Colon (tissue), 2 donors: ENCODE results near the gene WBP2NL.

Experiments used
- FAIRE-seq: peaks from 2 replicates; lab custom pipeline; 2012; peaks lifted over from hg19 to GRCh38; lab: Jason Lieb, UNC
- donor health status: control.
- donor health status: control.

WBP2NL gene

DNA sequence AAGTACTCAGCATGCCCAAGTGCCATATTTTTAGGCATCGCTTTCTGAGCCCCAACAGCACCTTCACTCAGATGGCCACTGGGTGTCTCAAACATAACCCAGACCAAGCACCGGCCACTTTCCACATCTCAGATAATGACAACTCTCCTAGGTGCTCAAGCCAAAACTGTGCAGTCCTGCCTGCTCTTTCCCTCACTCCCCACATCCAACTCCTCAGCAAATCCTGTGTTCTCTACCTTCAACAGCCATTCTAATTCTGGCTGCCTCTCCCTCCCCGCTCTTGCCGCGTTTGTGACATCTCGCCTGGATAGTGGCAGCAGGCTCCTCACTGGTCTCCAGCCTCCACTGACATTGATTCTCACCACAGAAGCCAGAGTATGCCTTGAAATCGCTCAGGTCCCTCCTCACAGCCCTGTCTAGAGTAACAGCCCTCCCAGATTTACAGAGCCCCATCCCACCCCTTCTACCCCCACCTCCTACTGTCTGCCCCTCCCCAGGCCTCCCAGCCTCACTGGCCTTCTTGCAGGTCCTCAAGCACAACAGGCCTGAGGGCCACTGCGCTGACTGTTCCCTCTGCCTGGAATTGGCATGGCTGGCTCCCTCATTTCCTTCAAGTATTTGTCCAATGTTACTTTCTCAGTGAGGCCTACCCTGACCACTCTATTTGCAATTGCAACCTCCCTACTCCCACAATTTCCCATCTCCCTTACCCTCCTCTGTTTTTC, 74.2 kb downstream of the WBP2NL start:
- FAIRE-seq = no peak

DNA sequence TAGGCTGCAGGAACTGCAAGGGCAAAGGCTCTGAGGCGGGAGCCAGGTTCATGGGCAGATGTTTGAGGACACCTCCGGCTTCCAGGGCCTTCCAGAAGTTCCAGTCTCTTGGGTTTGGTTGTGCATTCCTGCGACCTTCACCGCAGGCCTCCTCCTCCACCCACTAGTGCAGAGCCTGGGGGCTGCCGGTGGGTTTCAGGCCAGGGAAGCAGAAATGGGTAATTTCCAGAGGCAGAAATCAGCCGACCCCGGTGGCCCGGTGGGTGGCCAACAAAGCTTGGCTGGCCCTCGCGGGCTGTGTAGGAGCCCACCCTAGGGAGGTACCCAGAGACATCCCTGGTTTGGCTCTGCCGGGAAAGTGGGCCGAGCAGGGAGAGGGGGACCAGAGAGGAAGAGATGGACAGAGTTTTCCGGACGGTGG, 75.0 kb downstream of the WBP2NL start:
- no peak for FAIRE-seq

DNA sequence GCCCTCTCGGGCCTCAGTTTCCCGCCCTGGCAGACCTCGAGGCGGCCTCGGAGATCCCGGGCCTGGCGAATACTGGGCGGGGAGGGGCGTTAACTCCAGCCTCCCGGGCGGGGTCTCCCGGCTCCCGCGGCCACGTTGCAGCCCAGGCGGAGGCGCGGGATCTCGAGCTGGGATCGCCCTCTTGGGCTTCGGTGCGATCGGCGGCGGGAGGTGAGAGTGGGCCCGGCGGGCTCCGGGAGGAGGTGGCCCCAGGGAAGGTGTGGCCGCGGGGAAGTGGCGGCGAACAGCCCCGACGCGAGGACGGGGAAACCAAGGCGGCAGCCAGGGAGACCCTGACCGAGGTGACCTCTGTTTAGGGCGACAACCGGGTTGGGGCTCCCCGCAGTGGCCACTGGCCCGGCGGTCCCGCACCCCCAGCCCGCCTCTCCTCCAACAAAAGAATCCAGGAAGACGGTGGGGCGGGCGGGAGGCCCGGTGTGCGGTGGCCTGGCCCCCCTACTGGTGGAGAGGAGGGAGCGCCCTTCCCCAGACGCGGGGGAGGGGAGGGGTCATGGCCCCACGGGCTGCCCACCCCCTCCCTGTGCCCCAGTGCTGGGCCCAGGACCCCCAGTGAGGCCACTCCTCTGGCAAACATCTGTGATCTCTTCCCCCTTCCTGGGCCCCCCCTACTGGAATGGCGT, 75.7 kb downstream of the WBP2NL start, which contains the start of gene PHETA2:
Gene PHETA2 (plus strand): TSS at position 117 of the 680 bp plus-strand sequence. CDS start 3,046 bp downstream, outside the sequence.
- no peak for FAIRE-seq

DNA sequence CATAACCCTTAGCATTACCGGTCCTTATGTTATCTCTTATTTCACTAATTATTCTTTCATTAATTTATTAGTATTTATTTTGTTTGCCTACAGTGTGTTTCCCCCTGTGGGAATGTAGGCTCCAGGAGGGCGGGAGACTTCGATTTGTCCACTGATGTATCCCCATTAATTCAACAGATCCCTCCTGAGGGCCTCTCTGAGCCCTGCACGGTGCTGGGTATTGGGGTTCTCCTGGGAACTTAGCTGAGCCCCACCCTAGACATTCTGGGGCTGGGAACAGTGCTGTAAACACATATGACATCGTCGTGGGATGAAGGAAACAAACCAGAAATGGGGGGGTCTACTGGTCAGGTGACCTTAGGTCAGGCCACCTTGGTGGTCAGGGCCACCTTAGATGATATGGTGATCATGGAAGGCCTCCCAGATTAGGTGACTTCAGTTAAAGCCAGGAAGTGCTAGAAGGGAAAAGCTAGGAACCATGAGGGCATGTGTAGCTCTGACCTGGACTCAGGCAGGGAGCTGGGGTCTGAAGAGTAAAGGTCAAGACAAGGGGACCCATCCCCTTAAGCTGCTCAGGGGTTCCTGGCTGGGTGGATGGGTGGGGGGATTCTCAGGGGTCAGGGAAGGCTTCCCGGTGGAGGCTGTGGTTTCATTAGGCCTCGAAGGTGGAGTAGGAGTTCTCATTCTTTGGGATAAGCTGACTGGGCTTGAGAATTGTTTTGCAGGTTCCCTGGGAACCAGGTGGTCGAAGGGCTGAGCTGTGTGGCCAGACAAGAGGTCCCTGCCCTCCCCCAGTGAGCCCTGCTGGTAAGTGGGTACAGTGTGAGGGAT, 76.5 kb downstream of the WBP2NL start:
- FAIRE-seq = no peak

DNA sequence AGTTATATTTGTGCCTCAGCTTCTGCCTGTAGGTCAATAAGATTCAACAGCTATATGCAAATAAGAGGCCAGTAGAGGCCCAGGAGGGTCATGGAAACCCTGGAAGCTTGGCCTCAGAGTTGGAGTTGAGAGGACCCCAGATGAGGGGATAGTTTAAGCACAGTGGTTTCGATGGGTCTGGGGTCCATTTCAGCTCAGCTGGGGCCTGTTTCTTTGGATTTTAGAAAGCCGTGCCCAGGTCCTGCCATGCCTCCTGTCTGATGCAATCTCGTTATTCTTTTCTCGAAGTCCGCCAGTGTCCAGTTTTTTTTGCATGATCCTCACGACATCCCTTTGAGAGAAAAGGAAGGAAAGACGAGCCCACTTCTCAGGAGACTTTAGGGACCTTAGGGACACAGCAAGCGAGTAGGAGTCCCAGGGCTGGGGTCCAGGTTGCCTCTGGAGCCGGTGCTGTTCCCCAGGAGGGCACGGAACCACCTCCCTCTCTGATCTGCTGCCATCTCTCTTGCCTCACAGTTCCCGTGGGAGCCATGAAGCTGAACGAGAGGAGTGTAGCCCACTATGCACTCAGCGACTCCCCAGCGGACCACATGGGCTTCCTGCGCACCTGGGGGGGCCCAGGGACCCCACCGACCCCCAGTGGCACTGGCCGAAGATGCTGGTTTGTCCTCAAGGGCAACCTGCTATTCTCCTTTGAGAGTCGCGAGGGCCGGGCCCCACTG, 78.3 kb downstream of the WBP2NL start:
- no peak for FAIRE-seq

DNA sequence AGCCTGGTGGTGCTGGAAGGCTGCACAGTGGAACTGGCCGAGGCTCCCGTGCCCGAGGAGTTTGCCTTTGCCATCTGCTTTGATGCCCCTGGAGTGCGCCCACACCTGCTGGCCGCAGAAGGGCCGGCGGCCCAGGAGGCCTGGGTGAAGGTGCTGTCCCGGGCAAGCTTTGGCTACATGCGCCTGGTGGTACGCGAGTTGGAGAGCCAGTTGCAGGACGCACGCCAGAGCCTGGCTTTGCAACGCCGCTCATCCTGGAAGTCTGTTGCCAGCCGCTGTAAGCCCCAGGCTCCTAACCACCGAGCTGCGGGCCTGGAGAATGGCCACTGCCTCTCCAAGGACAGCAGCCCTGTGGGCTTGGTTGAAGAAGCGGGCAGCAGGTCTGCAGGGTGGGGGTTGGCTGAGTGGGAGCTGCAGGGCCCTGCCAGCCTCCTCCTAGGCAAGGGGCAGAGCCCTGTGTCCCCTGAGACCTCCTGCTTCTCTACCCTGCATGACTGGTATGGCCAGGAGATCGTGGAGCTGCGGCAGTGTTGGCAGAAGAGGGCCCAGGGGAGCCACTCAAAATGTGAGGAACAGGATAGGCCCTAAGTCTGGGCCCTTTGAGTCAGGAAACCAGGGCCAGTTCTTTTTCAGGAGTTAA, 79.0 kb downstream of the WBP2NL start:
- FAIRE-seq = no peak
